ENCODE results near the gene KIAA0825.

DNA sequence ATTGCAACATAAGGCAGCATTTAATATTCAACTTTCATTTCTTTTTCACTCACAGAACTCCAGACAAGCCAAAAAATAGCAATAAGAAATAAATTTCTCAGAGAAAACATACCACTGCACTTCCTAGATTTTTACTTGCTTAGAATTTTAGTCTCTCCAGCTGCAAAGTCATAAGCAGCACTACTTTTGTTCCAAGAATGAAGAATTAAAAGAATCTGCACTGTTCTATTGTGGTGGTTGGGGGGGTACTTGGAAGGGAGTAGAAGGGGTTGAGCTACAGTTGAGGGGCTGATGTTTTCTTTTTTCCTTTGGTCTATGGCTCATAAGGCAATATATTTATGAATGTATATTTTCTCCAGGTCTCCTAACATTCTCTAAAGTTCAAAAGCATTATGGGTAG lies 144.5 kb downstream of the KIAA0825 start:
- TF ChIP-seq POLR2A (IDR thresholded peaks at IDR 0.05): no peak
- TF ChIP-seq, protein P1, sequence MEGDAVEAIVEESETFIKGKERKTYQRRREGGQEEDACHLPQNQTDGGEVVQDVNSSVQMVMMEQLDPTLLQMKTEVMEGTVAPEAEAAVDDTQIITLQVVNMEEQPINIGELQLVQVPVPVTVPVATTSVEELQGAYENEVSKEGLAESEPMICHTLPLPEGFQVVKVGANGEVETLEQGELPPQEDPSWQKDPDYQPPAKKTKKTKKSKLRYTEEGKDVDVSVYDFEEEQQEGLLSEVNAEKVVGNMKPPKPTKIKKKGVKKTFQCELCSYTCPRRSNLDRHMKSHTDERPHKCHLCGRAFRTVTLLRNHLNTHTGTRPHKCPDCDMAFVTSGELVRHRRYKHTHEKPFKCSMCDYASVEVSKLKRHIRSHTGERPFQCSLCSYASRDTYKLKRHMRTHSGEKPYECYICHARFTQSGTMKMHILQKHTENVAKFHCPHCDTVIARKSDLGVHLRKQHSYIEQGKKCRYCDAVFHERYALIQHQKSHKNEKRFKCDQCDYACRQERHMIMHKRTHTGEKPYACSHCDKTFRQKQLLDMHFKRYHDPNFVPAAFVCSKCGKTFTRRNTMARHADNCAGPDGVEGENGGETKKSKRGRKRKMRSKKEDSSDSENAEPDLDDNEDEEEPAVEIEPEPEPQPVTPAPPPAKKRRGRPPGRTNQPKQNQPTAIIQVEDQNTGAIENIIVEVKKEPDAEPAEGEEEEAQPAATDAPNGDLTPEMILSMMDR (IDR thresholded peaks at IDR 0.05): no peak

All from Peyer's patch (tissue), 4 donors.